Stomach (tissue), 4 donors: ENCODE measurements around the gene PILRB.

ENCODE experiments used
- EP300 ChIP-seq: sonication (generic); formaldehyde crosslinking; IDR thresholded peaks from one replicate; pipeline ENCODE4 v1.6.1; 2017; ENCODE audit warnings: antibody characterized with exemption
- POLR2A ChIP-seq, 4 donors: fragments of 450-650 bp; IDR thresholded peaks; one replicate each; pipeline ENCODE4 v1.6.1; 2016; ENCODE audit warnings: antibody characterized with exemption in 4 of 4, control low read depth in 2 of 4, mild to moderate bottlenecking in 1 of 4, moderate library complexity in 1 of 4
- POLR2AphosphoS5 ChIP-seq, 3 donors: sonication (generic); formaldehyde crosslinking; IDR thresholded peaks; one replicate each; pipeline ENCODE4 v1.6.1; 2016; ENCODE audit warnings: antibody characterized with exemption in 3 of 3
- TF ChIP-seq, protein P1 (sequence below), 7 experiments: fragments of 450-650 bp in 4 of 7; fragments of 200-600 bp in 3 of 7; sonication (generic) in 3 of 7; IDR thresholded peaks; one replicate each; pipeline ENCODE4 v1.5.1; 2016 to 2019; ENCODE audit warnings: antibody characterized with exemption in 7 of 7, control low read depth in 2 of 7, mild to moderate bottlenecking in 1 of 7

GRCh38 chr7:100415448-100415847 is 57.5 kb downstream of the PILRB start:
- no peak for TF ChIP-seq POLR2A (IDR thresholded peaks at IDR 0.05)
- TF ChIP-seq, protein P1, sequence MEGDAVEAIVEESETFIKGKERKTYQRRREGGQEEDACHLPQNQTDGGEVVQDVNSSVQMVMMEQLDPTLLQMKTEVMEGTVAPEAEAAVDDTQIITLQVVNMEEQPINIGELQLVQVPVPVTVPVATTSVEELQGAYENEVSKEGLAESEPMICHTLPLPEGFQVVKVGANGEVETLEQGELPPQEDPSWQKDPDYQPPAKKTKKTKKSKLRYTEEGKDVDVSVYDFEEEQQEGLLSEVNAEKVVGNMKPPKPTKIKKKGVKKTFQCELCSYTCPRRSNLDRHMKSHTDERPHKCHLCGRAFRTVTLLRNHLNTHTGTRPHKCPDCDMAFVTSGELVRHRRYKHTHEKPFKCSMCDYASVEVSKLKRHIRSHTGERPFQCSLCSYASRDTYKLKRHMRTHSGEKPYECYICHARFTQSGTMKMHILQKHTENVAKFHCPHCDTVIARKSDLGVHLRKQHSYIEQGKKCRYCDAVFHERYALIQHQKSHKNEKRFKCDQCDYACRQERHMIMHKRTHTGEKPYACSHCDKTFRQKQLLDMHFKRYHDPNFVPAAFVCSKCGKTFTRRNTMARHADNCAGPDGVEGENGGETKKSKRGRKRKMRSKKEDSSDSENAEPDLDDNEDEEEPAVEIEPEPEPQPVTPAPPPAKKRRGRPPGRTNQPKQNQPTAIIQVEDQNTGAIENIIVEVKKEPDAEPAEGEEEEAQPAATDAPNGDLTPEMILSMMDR (IDR thresholded peaks at IDR 0.05): no peak
- no peak for TF ChIP-seq POLR2AphosphoS5 (IDR thresholded peaks at IDR 0.05)
- no peak for TF ChIP-seq EP300
